HepG2 (cell line): ENCODE data around the gene CBLC. TPM values are rescaled to one million over a fixed set of nuclear protein-coding genes. Genes with fewer than 3 reads are reported as not detected.

Experiments
- AGO2 ChIP-seq: fragments of 200-400 bp; formaldehyde crosslinking; optimal IDR thresholded peaks from 2 replicates; pipeline ENCODE3; 2017; ENCODE audit warnings: mild to moderate bottlenecking, low read depth, low read length, moderate library complexity
- FOSL1 ChIP-seq: sonication (generic); formaldehyde crosslinking; IDR thresholded peaks from 2 replicates; pipeline ENCODE4 v1.9.0; 2021; ENCODE audit warnings: missing genetic modification reagents, borderline replicate concordance
- FOXA3 ChIP-seq: IDR thresholded peaks from 2 replicates; pipeline ENCODE4 v1.6.1; 2016; ENCODE audit warnings: missing genetic modification reagents, missing compliant biosample characterization
- GFI1 ChIP-seq: sonication (generic); formaldehyde crosslinking; IDR thresholded peaks from 2 replicates; pipeline ENCODE4 v1.5.0; 2020; ENCODE audit warnings: missing genetic modification reagents, mild to moderate bottlenecking, borderline replicate concordance
- GMEB2 ChIP-seq: IDR thresholded peaks from 2 replicates; pipeline ENCODE4 v1.6.1; 2016; ENCODE audit warnings: missing biosample characterization, missing genetic modification reagents, low read depth
- KDM1A ChIP-seq: IDR thresholded peaks from 2 replicates; pipeline ENCODE4 v1.6.1; 2016; ENCODE audit warnings: missing compliant biosample characterization
- LRRFIP1 ChIP-seq: sonication (generic); formaldehyde crosslinking; conservative IDR thresholded peaks from 2 replicates; pipeline ENCODE4 v1.4.0; 2020; ENCODE audit warnings: missing genetic modification reagents
- NBN ChIP-seq: fragments of 450-650 bp; conservative IDR thresholded peaks from 2 replicates; pipeline ENCODE4 v1.6.1; 2017
- NR3C1 ChIP-seq: sonication (generic); formaldehyde crosslinking; IDR thresholded peaks from 2 replicates; pipeline ENCODE4 v1.4.0; 2020; ENCODE audit warnings: missing genetic modification reagents
- NRL ChIP-seq: sonication (generic); formaldehyde crosslinking; IDR thresholded peaks from 2 replicates; pipeline ENCODE4 v1.5.0; 2020; ENCODE audit warnings: missing genetic modification reagents, mild to moderate bottlenecking, moderate library complexity, borderline replicate concordance
- RNF219 ChIP-seq: sonication (generic); formaldehyde crosslinking; IDR thresholded peaks from 2 replicates; pipeline ENCODE4 v1.5.0; 2020; ENCODE audit warnings: mild to moderate bottlenecking, missing genetic modification reagents
- SALL2 ChIP-seq: sonication (generic); formaldehyde crosslinking; IDR thresholded peaks from 2 replicates; pipeline ENCODE4 v1.8.1; 2023; ENCODE audit warnings: mild to moderate bottlenecking, missing genetic modification reagents, inconsistent platforms
- SMAD1 ChIP-seq: sonication (generic); formaldehyde crosslinking; IDR thresholded peaks from 2 replicates; pipeline ENCODE4 v1.4.0; 2020; ENCODE audit warnings: missing genetic modification reagents, low read depth, mild to moderate bottlenecking, borderline replicate concordance
- SNAPC4 ChIP-seq: sonication (generic); formaldehyde crosslinking; IDR thresholded peaks from 2 replicates; pipeline ENCODE4 v1.4.0; 2020; ENCODE audit warnings: mild to moderate bottlenecking, missing genetic modification reagents
- SP4 ChIP-seq: sonication (generic); formaldehyde crosslinking; IDR thresholded peaks from 2 replicates; pipeline ENCODE4 v1.8.1; 2023; ENCODE audit warnings: mild to moderate bottlenecking, missing genetic modification reagents
- SRSF9 ChIP-seq: fragments of 200-400 bp; formaldehyde crosslinking; IDR thresholded peaks from 2 replicates; pipeline ENCODE4 v1.6.1; 2018; ENCODE audit warnings: borderline replicate concordance, mild to moderate bottlenecking, low read depth, low read length; ENCODE audit not compliant: insufficient read depth, poor library complexity, severe bottlenecking
- ZNF850 ChIP-seq: sonication (generic); formaldehyde crosslinking; conservative IDR thresholded peaks from 2 replicates; pipeline ENCODE4 v1.9.0; 2021; ENCODE audit warnings: mild to moderate bottlenecking, missing genetic modification reagents
- ZSCAN20 ChIP-seq: sonication (generic); formaldehyde crosslinking; IDR thresholded peaks from 2 replicates; pipeline ENCODE4 v1.4.0; 2020; ENCODE audit warnings: missing genetic modification reagents, mild to moderate bottlenecking, borderline replicate concordance
- polyA plus RNA-seq, 8 experiments: library from polyadenylated mRNA; depleted of rRNA in 3 of 8; stranded (reverse) in 7 of 8; unstranded in 1 of 8; fragments of >200 nt; fragmentation: Illumina TruSeq in 4 of 8; extraction: Trizol in 4 of 8; gene quantifications; 2 replicates each; pipeline versions ENCODE4 v1.2.1 to v1.2.3, GENCODE V29; 2011 to 2016; ENCODE audit warnings: low read depth in 4 of 8, missing spikeins in 1 of 8, mixed read lengths in 1 of 8; ENCODE audit not compliant: insufficient read depth in 1 of 8
- total RNA-seq, 5 experiments: library from RNA; depleted of rRNA; stranded (reverse); fragments of >200 nt; fragmentation: Illumina TruSeq; extraction: Trizol; gene quantifications; 2 replicates each; pipeline ENCODE4 v1.2.3, GENCODE V29; 2016; ENCODE audit warnings: low read depth in 1 of 5

CBLC gene
- total and polyA plus RNA-seq, 2 of the 13 experiments (the other 11 are each of a cell fraction or from before 2014, with no cell fraction given), result 1.8 to 2.6 TPM

GRCh38 chr19:44740351-44740824 lies 37.3 kb upstream of the CBLC start (continued):
- TF ChIP-seq LRRFIP1, result no peak
- no peak for TF ChIP-seq SMAD1 (CRISPR knock-in tag)
- TF ChIP-seq ZSCAN20, result no peak
- TF ChIP-seq SRSF9, result no peak
- TF ChIP-seq AGO2, result no peak
- TF ChIP-seq NR3C1, result no peak
- no peak for TF ChIP-seq SP4 (CRISPR knock-in tag)
- no peak for TF ChIP-seq NRL (CRISPR knock-in tag)
- TF ChIP-seq FOSL1 (CRISPR knock-in tag), result no peak
- TF ChIP-seq ZNF850 (CRISPR knock-in tag), result no peak
- TF ChIP-seq KDM1A (CRISPR knock-in tag), result 0 out of 2 replicates have a peak, but pooled peaks have one; percentile 42
- no peak for TF ChIP-seq NBN
- TF ChIP-seq FOXA3, result peak; percentile 46
- TF ChIP-seq RNF219, result no peak
- TF ChIP-seq SNAPC4 (CRISPR knock-in tag), result no peak
- TF ChIP-seq GFI1 (CRISPR knock-in tag), result no peak
- no peak for TF ChIP-seq GMEB2 (CRISPR knock-in tag)
- TF ChIP-seq SALL2, result no peak
